GM12878 (cell line): ENCODE measurements around the gene NHLRC4. TPM values are rescaled to one million over a fixed set of nuclear protein-coding genes. Genes with fewer than 3 reads are reported as not detected.

ENCODE experiments used
- ATAC-seq: fragments of 200-7000 bp; cut with Tn5 transposase; 3 replicates; pipeline ENCODE4 v1.9.1; 2020; ENCODE audit warnings: mild to moderate bottlenecking, moderate library complexity
- BruUV-seq: library from RNA; stranded (reverse); fragments of 400-500 nt; replicated peaks from 2 replicates; lab custom pipeline; 2021; lab: Mats Ljungman, UMichigan
- CTCF ChIA-PET: fragments of 300-600 bp; sonication (Branson Sonifier 250); formaldehyde crosslinking; extraction: SDS; loops from one replicate; lab custom pipeline; 2021; ENCODE audit warnings: inconsistent platforms; lab: Yijun Ruan, JAX
- POLR2A ChIA-PET: fragments of 350-600 bp; formaldehyde crosslinking; extraction: SDS; loops from one replicate; lab custom pipeline; 2021; ENCODE audit warnings: inconsistent platforms; lab: Charles Lee
- RAD21 ChIA-PET: fragments of 300-600 bp; sonication (Branson Sonifier 250); formaldehyde crosslinking; loops from one replicate; lab custom pipeline; 2023; ENCODE audit warnings: antibody characterized with exemption; ENCODE audit not compliant: unreplicated experiment; lab: Charles Lee
- SMC1A ChIA-PET: fragments of 300-600 bp; sonication (Branson Sonifier 250); formaldehyde crosslinking; loops from one replicate; lab custom pipeline; 2023; ENCODE audit not compliant: unreplicated experiment, uncharacterized antibody; lab: Charles Lee
- DNase-seq: peaks from one replicate; pipeline ENCODE4 v3.0.0-alpha.2; 2011; ENCODE audit warnings: low read depth, low spot score
- FAIRE-seq: peaks from 3 replicates; lab custom pipeline; 2011; peaks lifted over from hg19 to GRCh38; lab: Jason Lieb, UNC
- H2AFZ ChIP-seq: 2 replicates; pipeline ENCODE4 v1.6.0; 2011; ENCODE audit warnings: low read depth, low read length, control low read depth; ENCODE audit not compliant: control insufficient read depth
- H3K27ac ChIP-seq: 2 replicates; pipeline ENCODE4 v1.5.1; 2011; ENCODE audit warnings: control low read depth; ENCODE audit not compliant: control insufficient read depth, insufficient read depth
- H3K27me3 ChIP-seq, 2 experiments: replicated peaks in 1 of 2; 2 replicates each; pipeline versions ENCODE4 v1.6.0 to v1.6.1; 2011; ENCODE audit warnings: low read length in 1 of 2; ENCODE audit not compliant: control insufficient read depth in 2 of 2, insufficient read depth in 2 of 2
- H3K36me3 ChIP-seq, 2 experiments: 2 replicates each; pipeline ENCODE4 v1.5.1; 2011; ENCODE audit warnings: low read length in 1 of 2; ENCODE audit not compliant: control insufficient read depth in 2 of 2, insufficient read depth in 2 of 2
- H3K4me1 ChIP-seq: 2 replicates; pipeline ENCODE4 v1.6.1; 2011; ENCODE audit warnings: mild to moderate bottlenecking, low read length, moderate library complexity, mixed read lengths; ENCODE audit not compliant: control insufficient read depth, insufficient read depth
- H3K4me2 ChIP-seq: 2 replicates; pipeline ENCODE4 v1.6.0; 2011; ENCODE audit warnings: control low read depth; ENCODE audit not compliant: control insufficient read depth, insufficient read depth
- H3K4me3 ChIP-seq: fragments of 200-600 bp; sonication (generic); 2 replicates; pipeline ENCODE4 v1.5.1; 2016
- H3K79me2 ChIP-seq: 2 replicates; pipeline ENCODE4 v1.6.0; 2011; ENCODE audit warnings: low read length; ENCODE audit not compliant: control insufficient read depth, insufficient read depth
- H3K9ac ChIP-seq: 2 replicates; pipeline ENCODE4 v1.8.0; 2011; ENCODE audit warnings: low read length, control low read depth, mixed read lengths; ENCODE audit not compliant: control insufficient read depth, insufficient read depth
- H3K9me3 ChIP-seq: replicated peaks from 3 replicates; pipeline ENCODE4 v1.5.1; 2011; ENCODE audit warnings: mild to moderate bottlenecking, low read length; ENCODE audit not compliant: control insufficient read depth, insufficient read depth
- H4K20me1 ChIP-seq: 2 replicates; pipeline ENCODE4 v1.6.0; 2011; ENCODE audit not compliant: control insufficient read depth, insufficient read depth
- BACH1 ChIP-seq: fragments of 450-650 bp; IDR thresholded peaks from 2 replicates; pipeline ENCODE4 v1.6.1; 2017; ENCODE audit warnings: mild to moderate bottlenecking, borderline replicate concordance
- DPF2 ChIP-seq: fragments of 450-650 bp; IDR thresholded peaks from 2 replicates; pipeline ENCODE4 v1.6.1; 2017; ENCODE audit warnings: mild to moderate bottlenecking
- IRF4 ChIP-seq: IDR thresholded peaks from 2 replicates; pipeline ENCODE4 v1.6.1; 2011; ENCODE audit warnings: low read depth, low read length
- RELA ChIP-seq: fragments of 450-650 bp; IDR thresholded peaks from 2 replicates; pipeline ENCODE4 v1.8.0; 2014; ENCODE audit warnings: borderline replicate concordance; ENCODE audit not compliant: partially characterized antibody
- STAT3 ChIP-seq: IDR thresholded peaks from 2 replicates; pipeline ENCODE4 v1.6.1; 2011; ENCODE audit warnings: low read depth, low read length, improper control_type of control experiment
- SUPT20H ChIP-seq: IDR thresholded peaks from 2 replicates; pipeline ENCODE4 v1.6.1; 2011; ENCODE audit warnings: low read depth, mild to moderate bottlenecking, low read length, moderate library complexity, borderline replicate concordance; ENCODE audit not compliant: control insufficient read depth
- TCF3 ChIP-seq: IDR thresholded peaks from 2 replicates; pipeline ENCODE4 v1.6.1; 2012; ENCODE audit warnings: low read depth, mild to moderate bottlenecking, low read length, borderline replicate concordance; ENCODE audit not compliant: insufficient read depth
- ZNF384 ChIP-seq: IDR thresholded peaks from 2 replicates; pipeline ENCODE4 v1.6.1; 2012; ENCODE audit warnings: low read depth, mild to moderate bottlenecking, low read length, improper control_type of control experiment, borderline replicate concordance
- WGBS: methylation state at CpG from one replicate; pipeline ENCODE4 v1.1.6; 2016; ENCODE audit warnings: low lambda C conversion rate; ENCODE audit not compliant: insufficient replicate concordance, insufficient coverage; ENCODE audit errors: missing lambda C conversion rate; 5-methylcytosine and 5-hydroxymethylcytosine counted together
- in situ Hi-C: fragments of 300-500 bp; cut with MboI; formaldehyde crosslinking; loops from 9 replicates; pipeline ENCODE4 v1.14.3; 2018; ENCODE audit warnings: mixed read lengths
- intact Hi-C: fragments of 100-400 bp; cut with micrococcal nuclease; formaldehyde crosslinking; loops from one replicate; pipeline ENCODE4 v1.14.2; 2022; ENCODE audit not compliant: unreplicated experiment
- polyA plus RNA-seq, 11 experiments: library from polyadenylated mRNA; depleted of rRNA in 4 of 11; unstranded in 6 of 11; stranded (reverse) in 5 of 11; fragments of >200 nt; fragmentation: Nextera tagmentation in 4 of 11; fragmentation: Illumina TruSeq in 1 of 11; extraction: Ambion mirVana in 4 of 11; extraction: Trizol in 1 of 11; gene quantifications; 1 replicate in 1 of 11; 2 replicates in 10 of 11; pipeline versions ENCODE4 v1.2.1 to v1.2.3, GENCODE V29; 2011 to 2016; ENCODE audit warnings: inconsistent platforms in 2 of 11, missing spikeins in 2 of 11, low read depth in 1 of 11
- total RNA-seq, 4 experiments: library from RNA; depleted of rRNA in 3 of 4; stranded (reverse); fragments of >200 nt in 3 of 4; fragmentation: Illumina TruSeq in 1 of 4; extraction: Trizol in 1 of 4; gene quantifications; 2 replicates each; pipeline versions ENCODE4 v1.2.1 to v1.2.3, GENCODE V29; 2013 to 2021
- TF ChIP-seq, protein P1 (sequence below): fragments of 450-650 bp; formaldehyde crosslinking; IDR thresholded peaks from 2 replicates; pipeline ENCODE4 v1.4.0; 2022; ENCODE audit warnings: mild to moderate bottlenecking, moderate library complexity
- TF ChIP-seq, protein P2 (sequence below): IDR thresholded peaks from 2 replicates; pipeline ENCODE4 v1.6.1; 2012; ENCODE audit warnings: low read depth, low read length, improper control_type of control experiment
- TF ChIP-seq, protein P3 (sequence below): fragments of 450-650 bp; formaldehyde crosslinking; IDR thresholded peaks from 2 replicates; pipeline ENCODE4 v1.5.0; 2022; ENCODE audit warnings: mild to moderate bottlenecking, missing genetic modification characterization

The NHLRC4 gene
- total and polyA plus RNA-seq, 10 of the 15 experiments (the other 5 are each of a cell fraction or from before 2014, with no cell fraction given) = 0.07 to 1.1 (median 0.57) TPM; not detected in 3

GRCh38 chr16:521381-522210 is 45.2 kb upstream of the NHLRC4 start:
- POLR2A ChIA-PET = no interaction called here
- no TSS peak for BruUV-seq
- CTCF ChIA-PET = no interaction called here

More at GRCh38 chr16:521381-522210, 45.2 kb upstream of the NHLRC4 start:
- Histone ChIP-seq H3K4me3 (no peak overlapping the region), H3K4me1 (peaks cover 25% of the 10 kb centered on the region), H3K27me3 (no peaks in the 10 kb centered on the region), H3K4me2 (no peak overlapping the region), H2AFZ (no peak overlapping the region), H3K27ac (no peak overlapping the region), H3K9ac (no peak overlapping the region), H3K9me3 (no peaks in the 10 kb centered on the region), H3K36me3 (peaks cover 0 to 2% of the 10 kb centered on the region in 2 experiments; a peak in 3 of 4 replicates), H4K20me1 (no peaks in the 10 kb centered on the region; the same call in 1 of the 2 replicates), H3K79me2 (peaks cover 14% of the 10 kb centered on the region)
- FAIRE-seq = no peak
- no peak for ATAC-seq
- WGBS = 87% methylated on average over 34 of the region's 34 CpGs
- intact Hi-C loops = no loop called here
- ChIA-PET SMC1A (no interaction called here), RAD21 (no interaction called here)
- no peak for DNase-seq
- in situ Hi-C loops = no loop called here
- TF ChIP-seq BACH1 (no peak), STAT3 (no peak), SUPT20H (no peak), TCF3 (no peak), ZNF384 (no peak), IRF4 (no peak), DPF2 (no peak), RELA (no peak)
- TF ChIP-seq, protein P1, sequence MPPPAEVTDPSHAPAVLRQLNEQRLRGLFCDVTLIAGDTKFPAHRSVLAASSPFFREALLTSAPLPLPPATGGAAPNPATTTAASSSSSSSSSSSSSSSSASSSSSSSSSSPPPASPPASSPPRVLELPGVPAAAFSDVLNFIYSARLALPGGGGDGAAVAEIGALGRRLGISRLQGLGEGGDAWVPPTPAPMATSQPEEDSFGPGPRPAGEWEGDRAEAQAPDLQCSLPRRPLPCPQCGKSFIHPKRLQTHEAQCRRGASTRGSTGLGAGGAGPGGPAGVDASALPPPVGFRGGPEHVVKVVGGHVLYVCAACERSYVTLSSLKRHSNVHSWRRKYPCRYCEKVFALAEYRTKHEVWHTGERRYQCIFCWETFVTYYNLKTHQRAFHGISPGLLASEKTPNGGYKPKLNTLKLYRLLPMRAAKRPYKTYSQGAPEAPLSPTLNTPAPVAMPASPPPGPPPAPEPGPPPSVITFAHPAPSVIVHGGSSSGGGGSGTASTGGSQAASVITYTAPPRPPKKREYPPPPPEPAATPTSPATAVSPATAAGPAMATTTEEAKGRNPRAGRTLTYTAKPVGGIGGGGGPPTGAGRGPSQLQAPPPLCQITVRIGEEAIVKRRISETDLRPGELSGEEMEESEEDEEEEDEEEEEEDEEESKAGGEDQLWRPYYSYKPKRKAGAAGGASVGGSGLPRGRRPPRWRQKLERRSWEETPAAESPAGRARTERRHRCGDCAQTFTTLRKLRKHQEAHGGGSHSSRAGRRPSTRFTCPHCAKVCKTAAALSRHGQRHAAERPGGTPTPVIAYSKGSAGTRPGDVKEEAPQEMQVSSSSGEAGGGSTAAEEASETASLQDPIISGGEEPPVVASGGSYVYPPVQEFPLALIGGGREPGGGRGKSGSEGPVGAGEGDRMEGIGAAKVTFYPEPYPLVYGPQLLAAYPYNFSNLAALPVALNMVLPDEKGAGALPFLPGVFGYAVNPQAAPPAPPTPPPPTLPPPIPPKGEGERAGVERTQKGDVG (CRISPR knock-in tag) = no peak
- TF ChIP-seq, protein P2, sequence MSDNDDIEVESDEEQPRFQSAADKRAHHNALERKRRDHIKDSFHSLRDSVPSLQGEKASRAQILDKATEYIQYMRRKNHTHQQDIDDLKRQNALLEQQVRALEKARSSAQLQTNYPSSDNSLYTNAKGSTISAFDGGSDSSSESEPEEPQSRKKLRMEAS = no peak
- TF ChIP-seq, protein P3, sequence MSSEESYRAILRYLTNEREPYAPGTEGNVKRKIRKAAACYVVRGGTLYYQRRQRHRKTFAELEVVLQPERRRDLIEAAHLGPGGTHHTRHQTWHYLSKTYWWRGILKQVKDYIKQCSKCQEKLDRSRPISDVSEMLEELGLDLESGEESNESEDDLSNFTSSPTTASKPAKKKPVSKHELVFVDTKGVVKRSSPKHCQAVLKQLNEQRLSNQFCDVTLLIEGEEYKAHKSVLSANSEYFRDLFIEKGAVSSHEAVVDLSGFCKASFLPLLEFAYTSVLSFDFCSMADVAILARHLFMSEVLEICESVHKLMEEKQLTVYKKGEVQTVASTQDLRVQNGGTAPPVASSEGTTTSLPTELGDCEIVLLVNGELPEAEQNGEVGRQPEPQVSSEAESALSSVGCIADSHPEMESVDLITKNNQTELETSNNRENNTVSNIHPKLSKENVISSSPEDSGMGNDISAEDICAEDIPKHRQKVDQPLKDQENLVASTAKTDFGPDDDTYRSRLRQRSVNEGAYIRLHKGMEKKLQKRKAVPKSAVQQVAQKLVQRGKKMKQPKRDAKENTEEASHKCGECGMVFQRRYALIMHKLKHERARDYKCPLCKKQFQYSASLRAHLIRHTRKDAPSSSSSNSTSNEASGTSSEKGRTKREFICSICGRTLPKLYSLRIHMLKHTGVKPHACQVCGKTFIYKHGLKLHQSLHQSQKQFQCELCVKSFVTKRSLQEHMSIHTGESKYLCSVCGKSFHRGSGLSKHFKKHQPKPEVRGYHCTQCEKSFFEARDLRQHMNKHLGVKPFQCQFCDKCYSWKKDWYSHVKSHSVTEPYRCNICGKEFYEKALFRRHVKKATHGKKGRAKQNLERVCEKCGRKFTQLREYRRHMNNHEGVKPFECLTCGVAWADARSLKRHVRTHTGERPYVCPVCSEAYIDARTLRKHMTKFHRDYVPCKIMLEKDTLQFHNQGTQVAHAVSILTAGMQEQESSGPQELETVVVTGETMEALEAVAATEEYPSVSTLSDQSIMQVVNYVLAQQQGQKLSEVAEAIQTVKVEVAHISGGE (CRISPR knock-in tag) = no peak
